Left lobe of liver (tissue), 2 donors: Measurements from ENCODE around the gene RNF212B. TPM values are rescaled to one million over a fixed set of nuclear protein-coding genes. Genes with fewer than 3 reads are reported as not detected.
A peak's percentile ranks its signal among the peaks of the same experiment; 100 is the strongest.

Experiments
- ATAC-seq: fragments of 200-7000 bp; cut with Tn5 transposase; one replicate; pipeline ENCODE4 v1.9.1; 2020; ENCODE audit warnings: mild to moderate bottlenecking, moderate library complexity
- DNase-seq: peaks from one replicate; pipeline ENCODE4 v3.0.0-alpha.2; 2020; ENCODE audit warnings: low spot score
- total RNA-seq: library from RNA; stranded (reverse); gene quantifications from one replicate; pipeline ENCODE4 v1.2.1, GENCODE V29; 2021
- donor health status: DM: no; HTN: no; CAD: no; lungs with moderate emphysema.
- donor health status: DM: no; HTN: yes; CAD: no.

Gene RNF212B
- total RNA-seq, 1 donor from 2014 or later = not detected

DNA sequence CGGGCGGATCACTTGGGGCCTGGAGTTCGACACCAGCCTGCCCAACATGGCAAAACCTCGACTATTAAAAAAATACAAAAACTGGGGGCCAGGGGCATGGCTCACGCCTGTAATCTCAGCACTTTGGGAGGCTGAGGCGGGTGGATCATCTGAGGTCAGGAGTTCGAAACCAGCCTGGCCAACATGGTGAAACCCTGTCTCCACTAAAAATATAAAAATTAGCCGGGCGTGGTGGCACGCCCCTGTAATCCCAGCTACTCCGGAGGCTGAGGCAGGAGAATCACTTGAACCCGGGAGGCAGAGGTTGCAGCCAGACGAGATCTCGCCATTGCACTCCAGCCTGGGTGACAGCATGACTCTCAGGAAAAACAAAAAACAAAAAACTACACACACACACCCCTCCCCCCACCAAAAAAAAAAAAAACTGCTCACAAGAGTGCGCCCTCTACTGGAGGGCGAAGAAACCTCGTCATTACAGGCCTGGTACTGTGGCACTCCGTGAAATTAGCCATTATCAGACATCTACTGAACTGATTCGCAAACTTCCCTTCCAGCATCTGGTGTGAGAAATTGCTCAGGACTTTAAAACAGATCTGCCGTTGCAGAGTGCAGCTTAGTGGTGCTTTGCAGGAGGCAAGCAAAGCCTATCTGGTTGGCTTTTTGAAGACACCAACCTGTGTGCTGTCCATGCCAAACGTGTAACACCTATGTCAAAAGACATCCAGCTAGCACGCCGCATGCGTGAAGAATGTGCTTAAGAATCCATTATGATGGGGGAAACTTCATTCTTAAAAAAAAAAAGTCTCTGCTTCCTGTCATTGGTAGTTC lies 57.2 kb downstream of the RNF212B start:
- DNase-seq = no peak
- peak; percentile 92 for ATAC-seq

- no peak for DNase-seq
- ATAC-seq = no peak
These were observed 58.5 kb downstream of the RNF212B start for GRCh38 chr14:23296012-23296777.

- ATAC-seq (no peak), DNase-seq (no peak)
These were observed 59.4 kb downstream of the RNF212B start for GRCh38 chr14:23297096-23297495.

DNA sequence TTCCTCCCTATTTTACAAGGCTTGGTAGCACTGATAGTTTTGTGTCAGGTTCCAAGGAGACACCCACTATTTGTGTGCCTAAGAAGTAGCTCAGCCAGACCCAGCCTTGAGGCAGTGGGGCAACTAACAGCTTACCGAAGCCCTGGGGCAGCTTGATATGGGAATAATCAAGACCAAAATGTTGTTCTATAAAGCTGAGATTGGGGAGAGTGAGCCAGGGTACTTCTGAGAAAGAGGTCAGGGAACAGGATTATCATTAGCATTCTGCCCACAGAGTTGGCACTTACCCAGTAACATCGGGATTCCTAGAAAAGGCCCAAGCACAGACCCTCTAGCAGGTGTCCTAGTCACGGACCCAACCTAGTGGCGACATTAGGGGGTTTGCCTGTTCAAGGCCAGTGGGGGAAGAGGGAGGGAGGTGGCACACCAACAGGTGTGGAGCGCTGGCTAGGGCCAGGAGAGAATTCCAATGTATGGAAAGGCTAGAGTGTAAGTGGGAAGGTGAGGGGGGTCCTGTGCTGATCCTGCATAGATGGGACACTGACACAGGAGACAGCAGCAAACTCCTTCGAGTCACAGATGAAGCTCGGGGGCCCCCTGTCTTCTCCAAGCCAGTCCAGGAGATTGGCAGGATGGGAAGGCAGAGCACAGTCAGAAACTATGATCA lies 60.0 kb downstream of the RNF212B start:
- ATAC-seq (no peak), DNase-seq (no peak)

- DNase-seq (no peak), ATAC-seq (no peak)
These were observed 61.6 kb downstream of the RNF212B start for GRCh38 chr14:23299211-23299957.

DNA sequence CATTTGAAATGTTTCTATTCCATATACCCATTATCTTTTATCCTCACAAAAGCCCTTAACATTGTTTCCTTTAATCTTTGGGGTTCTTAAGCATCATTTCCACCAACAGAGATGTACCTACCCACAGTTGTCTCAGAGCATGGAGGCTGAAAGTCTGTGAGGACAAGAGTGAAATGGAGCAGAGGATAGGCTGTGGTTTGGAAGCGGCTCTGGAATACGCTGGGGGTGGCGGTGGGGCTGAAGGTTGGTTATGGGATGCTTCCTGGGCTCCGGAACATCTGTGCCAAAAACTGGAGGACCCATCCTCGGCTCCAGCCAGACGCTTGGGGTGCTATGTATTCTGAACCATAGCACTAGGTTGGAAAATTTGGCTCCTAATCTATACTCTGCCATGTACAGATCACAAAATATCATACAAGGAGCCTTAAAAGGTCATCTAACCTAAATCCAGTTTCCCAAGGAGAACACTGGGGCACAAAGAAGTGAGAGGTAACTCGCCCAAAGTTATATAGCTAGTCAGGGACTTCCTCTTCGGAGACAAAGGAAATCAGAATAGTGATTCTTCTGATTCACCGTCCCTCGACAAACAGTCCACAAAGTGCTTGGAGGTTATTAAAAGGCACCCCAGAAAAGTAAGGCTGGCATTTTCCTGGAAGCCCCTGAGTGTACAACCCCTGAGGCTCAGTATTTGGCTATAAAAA lies 62.4 kb downstream of the RNF212B start:
- no peak for DNase-seq

DNA sequence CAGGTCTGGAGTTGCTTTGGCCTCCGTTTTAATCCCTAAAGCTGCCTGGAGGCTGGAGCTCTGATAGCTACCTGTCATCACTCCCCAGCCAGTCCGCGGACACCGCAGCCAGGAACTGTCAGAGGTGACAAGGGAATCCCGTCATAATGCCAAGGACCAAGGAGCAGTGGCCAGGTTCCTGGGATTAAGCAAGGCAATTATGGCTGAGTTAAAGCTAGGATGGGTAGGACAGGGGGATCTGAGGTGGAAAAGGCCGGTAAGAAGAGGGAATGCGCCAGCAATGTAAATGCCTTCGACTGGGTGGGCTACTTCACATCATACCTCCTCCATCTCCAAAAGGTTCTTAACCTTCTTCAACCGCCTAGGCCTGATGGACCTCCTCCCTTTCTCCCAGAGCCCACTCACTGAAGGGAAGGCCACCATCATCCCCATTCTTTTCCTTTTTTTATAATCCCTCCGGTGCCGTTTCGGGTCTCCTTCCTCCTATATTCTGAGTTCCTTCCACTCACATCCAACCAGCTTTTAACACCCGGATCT lies 63.0 kb downstream of the RNF212B start:
- no peak for DNase-seq
- no peak for ATAC-seq

More for the DNA sequence above, 62.4 kb downstream of the RNF212B start:
- no peak for ATAC-seq

- DNase-seq (peak; percentile 99), ATAC-seq (peak; percentile 80)
These were observed 63.7 kb downstream of the RNF212B start for GRCh38 chr14:23301288-23301968.

DNA sequence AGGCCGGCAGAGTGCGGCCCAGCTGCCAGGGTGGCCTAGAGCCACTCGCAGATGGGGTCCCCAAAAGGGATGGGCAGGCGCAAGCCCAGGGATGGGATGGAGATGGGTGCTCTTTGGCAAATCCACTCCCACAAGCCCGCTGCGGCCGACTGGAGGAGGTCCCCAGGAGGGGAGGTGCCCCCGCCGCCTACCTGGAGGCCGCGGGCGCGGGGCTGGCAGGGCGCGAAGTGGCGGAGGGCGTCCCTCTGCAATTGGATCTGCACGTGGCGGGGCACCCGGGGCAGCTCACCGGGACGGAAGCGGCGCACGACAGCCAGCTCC lies 64.2 kb downstream of the RNF212B start:
- no peak for DNase-seq
- peak; percentile 37 for ATAC-seq

- DNase-seq = peak; percentile 79
- peak; percentile 65 for ATAC-seq
These were observed 64.8 kb downstream of the RNF212B start, which contains the start of gene PPP1R3E for GRCh38 chr14:23302290-23303225. PPP1R3E (minus strand) TSS chr14:23302859; CDS start chr14:23302576, 283 bp downstream.

DNA sequence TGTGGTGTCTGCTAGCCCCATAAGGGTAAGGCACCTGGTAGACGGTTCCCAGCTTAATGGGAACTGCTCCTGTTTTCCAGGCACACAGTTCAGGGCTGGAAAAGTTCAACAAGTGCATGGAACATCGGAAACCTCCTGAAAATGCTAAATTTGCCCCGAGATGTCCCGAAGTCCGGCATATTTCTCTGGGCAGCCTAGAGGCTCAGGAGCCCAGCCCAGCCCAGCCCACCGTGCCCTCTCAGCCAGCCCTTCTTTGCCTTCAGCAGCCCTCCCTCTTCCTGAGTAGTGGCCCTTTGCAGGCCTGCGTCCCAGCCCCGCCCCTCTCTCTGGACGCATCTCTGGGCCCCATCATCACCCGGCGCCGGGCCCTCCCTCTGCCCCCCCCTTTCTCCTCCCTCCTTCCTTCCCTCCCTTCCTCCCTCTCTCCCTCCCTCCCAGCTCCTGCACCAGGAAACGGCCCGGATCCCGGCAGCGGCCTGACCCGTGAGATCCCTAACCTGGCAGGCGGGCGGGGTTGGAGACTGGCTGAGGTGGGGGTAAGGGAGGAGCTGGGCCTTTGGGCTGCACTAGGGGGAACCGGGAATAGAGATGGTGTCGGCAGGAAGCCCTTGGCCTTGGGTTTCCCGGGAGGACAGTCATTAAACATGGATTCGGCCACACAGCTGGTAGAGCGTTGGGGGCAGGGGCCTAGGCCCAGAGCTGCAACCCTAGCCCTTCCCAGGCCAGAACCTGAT lies 68.8 kb downstream of the RNF212B start, which contains the start of gene BCL2L2:
Gene BCL2L2, plus strand, starts transcription at position 422 of the 734 bp plus-strand sequence. CDS start 935 bp downstream, outside the sequence.
- DNase-seq (peak; percentile 92), ATAC-seq (peak; percentile 73)

DNA sequence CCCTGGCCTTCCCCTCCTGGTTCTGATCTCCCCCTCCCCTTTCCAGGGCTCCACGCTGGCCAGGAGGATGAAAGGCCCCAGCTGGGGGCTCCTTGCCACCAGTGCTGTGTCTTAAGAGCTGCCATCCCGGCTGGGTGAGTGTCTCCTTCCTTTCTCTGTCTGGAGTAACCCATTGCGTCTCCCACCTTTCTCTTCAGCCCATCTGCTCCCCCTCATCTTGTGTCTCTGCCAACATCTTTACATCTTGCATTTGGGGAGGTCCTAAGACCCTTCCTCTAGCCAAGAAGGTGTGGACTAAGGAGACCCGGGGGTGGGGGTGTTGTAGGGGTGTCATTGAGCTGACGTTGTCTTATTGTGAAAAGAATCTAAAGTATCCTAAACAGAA lies 69.4 kb downstream of the RNF212B start:
- DNase-seq (no peak), ATAC-seq (no peak)

DNA sequence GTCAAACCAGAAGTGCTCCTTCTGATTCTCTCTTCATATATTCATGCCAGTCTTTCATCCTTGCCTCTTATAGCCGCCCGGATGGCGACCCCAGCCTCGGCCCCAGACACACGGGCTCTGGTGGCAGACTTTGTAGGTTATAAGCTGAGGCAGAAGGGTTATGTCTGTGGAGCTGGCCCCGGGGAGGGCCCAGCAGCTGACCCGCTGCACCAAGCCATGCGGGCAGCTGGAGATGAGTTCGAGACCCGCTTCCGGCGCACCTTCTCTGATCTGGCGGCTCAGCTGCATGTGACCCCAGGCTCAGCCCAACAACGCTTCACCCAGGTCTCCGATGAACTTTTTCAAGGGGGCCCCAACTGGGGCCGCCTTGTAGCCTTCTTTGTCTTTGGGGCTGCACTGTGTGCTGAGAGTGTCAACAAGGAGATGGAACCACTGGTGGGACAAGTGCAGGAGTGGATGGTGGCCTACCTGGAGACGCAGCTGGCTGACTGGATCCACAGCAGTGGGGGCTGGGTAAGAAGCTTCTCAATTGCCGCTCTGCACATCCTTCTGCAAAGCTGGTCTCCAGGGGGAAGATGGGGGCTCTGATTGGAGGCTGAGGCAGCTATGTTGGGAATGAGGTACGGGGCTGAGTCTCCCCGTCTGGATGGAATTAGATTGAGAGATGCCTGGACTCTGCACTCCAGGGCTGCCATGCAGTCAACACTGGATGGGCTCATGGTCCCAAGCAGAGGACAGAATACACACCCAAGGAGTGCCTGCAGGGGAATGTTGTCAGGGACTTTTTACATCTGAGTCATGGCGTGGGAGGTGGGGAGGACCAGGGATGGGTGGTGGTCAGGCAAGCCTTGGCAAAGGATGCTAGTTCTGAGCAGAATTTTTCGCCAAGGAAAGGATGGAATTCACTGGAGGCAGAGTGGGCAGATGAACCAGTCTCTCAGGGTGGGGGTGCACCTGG lies 70.2 kb downstream of the RNF212B start:
- ATAC-seq = no peak
- DNase-seq = no peak

DNA sequence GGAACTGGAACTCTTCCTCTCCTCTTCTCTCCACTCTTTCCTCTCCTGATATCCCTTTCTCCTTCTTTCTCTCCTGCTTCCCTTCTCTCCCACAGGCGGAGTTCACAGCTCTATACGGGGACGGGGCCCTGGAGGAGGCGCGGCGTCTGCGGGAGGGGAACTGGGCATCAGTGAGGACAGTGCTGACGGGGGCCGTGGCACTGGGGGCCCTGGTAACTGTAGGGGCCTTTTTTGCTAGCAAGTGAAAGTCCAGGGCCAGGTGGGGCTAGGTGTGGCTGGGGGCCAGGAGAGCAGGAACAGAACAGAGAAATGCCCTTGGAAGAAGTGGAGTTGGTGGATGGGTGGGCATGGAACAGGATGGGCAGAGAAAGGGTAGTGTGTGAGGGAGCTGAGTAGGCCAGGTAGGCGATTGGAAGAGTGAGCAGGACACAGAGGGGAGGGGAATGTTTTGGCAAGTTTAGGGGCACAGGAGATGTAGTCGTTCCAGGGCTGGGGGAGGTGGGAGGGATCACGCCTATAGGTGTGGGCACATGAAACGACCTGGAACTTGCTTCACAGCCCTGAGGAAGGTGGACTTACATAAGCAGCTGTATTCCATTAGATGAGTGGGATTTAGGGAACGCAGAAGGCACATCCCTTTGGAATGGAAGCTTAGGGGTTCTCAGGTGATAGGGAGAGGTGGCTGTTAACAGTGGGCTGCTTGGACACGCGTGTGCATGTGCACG lies 71.1 kb downstream of the RNF212B start:
- ATAC-seq (no peak), DNase-seq (no peak)

- ATAC-seq (no peak), DNase-seq (no peak)
These were observed 72.8 kb downstream of the RNF212B start for GRCh38 chr14:23310546-23310945.

GRCh38 chr14:23316300-23316699 lies 78.6 kb downstream of the RNF212B start:
- no peak for DNase-seq
- no peak for ATAC-seq
